ENCODE data around the gene PLXNB2.

The PLXNB2 gene

GRCh38 chr22:50255099-50255498 is 52.3 kb downstream of the PLXNB2 start:
- no peak for DNase-seq (ENCODE audit: low read depth in 2 of 2)
- H3K4me3 ChIP-seq (replicated peaks in 1 of 2; ENCODE audit: low read depth in 2 of 2, low read length in 2 of 2): no peak overlapping the region
- no peak for TF ChIP-seq CTCF (IDR thresholded peaks at IDR 0.05; ENCODE audit: low read depth, low read length)

- DNase-seq (ENCODE audit: low read depth in 2 of 2): no peak
- no peak overlapping the region for H3K4me3 ChIP-seq (replicated peaks in 1 of 2; ENCODE audit: low read depth in 2 of 2, low read length in 2 of 2)
- TF ChIP-seq CTCF (IDR thresholded peaks at IDR 0.05; ENCODE audit: low read depth, low read length): no peak
These were observed 53.5 kb downstream of the PLXNB2 start for GRCh38 chr22:50253941-50254340.

- DNase-seq (ENCODE audit: low read depth in 2 of 2): no peak
- TF ChIP-seq CTCF (IDR thresholded peaks at IDR 0.05; ENCODE audit: low read depth, low read length): no peak
- no peak overlapping the region for H3K4me3 ChIP-seq (replicated peaks in 1 of 2; ENCODE audit: low read depth in 2 of 2, low read length in 2 of 2)
These were observed 54.2 kb downstream of the PLXNB2 start for GRCh38 chr22:50253046-50253915.

DNA sequence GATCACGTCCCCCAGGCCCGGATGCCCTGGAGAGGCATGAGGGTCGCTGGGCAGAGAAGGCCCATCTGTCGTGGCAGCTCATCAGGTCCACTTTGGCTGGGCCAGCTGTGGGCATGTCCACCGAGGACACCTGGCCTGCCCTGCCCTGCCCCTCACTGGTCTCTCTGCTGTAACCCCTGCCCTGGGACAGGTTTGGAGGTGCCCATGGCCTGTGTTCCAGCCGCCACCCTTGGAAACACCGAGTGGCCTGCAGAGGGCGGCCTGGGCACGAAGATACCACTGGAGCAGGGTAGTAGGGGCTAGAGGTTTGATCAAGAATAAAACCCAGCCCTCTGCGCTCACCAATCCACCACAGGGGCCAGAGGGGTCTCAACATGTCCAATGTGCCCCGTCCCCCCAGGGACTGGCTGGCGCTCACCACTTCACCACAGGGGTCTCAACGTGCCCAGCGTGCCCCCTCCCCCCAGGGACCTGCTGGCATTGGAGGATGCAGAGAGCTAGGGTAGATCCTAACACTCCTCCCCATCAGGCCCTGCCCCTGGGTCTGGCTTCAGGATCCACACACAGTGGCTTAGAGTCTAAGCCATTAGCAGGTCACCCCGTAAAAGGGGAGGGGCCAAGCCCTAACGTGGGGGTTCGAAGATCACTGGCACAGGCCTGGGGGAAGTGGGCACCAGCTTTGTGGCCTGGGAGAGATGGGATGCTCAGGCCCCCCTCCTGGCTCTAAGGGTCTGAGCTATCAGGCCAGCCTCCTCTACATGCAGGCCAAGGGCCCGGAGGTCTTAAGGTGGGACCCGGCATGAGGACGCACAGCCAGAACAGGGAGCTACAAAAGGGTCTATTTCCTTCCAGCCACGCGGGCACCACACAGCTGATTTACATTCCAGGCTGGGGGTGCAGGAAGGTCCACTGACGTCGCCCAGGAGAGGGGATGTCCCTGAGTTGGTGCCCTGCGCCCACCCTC is 55.1 kb downstream of the PLXNB2 start:
- peak; percentile 68 to 70 for DNase-seq (ENCODE audit: low read depth in 2 of 2)
- no peak overlapping the region for H3K4me3 ChIP-seq (replicated peaks in 1 of 2; ENCODE audit: low read depth in 2 of 2, low read length in 2 of 2)
- TF ChIP-seq CTCF (IDR thresholded peaks at IDR 0.05; ENCODE audit: low read depth, low read length): peak; percentile 80

DNA sequence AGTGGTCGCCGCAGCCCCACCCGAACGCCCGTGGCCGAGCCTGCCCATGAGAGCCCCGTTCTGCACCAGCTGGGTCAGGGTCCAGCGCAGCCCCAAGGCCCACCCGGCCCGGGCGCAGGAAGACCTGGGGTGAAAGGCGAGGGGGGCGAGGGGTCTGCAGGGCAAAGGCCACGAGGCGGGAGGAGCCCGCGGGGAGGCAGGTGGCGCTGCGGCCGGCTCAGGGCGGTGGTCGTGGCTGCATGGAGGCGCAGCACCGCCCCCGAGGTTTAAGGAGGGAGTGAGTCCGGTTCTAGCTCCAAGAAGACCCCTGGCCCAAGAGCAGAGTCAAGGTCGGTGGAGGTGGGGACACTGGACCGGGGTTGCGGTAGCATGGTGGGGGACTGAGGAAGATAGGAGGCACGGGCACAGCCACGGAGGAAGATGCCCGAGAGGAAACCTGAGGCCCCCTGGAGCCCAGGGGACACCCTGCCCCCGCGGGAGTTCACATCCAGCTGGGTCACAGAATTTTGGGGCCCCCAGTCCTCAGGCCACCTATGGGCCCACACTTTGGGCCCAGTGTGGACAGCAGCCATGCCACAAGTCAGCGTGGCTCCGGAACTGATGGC is 55.9 kb downstream of the PLXNB2 start:
- no peak for DNase-seq (ENCODE audit: low read depth in 2 of 2)
- no peak for TF ChIP-seq CTCF (IDR thresholded peaks at IDR 0.05; ENCODE audit: low read depth, low read length)
- H3K4me3 ChIP-seq (replicated peaks in 1 of 2; ENCODE audit: low read depth in 2 of 2, low read length in 2 of 2): peak overlapping the region; percentile 13 to 76

Data from cardiac fibroblast (primary cell).